ENCODE results near the gene XXYLT1.

The XXYLT1 gene

GRCh38 chr3:195044411-195044810, 226.5 kb downstream of the XXYLT1 start:
- DNase-seq (ENCODE audit: low read depth, low spot score): no peak
- POLR2A ChIA-PET: no interaction called here
- CTCF ChIA-PET: no interaction called here
- no peak overlapping the region for H3K4me3 ChIP-seq (ENCODE audit: low read depth, low read length)
- no peak for TF ChIP-seq CTCF (IDR thresholded peaks at IDR 0.05; ENCODE audit: insufficient read depth, low read length, missing control alignments)

- no peak for TF ChIP-seq CTCF (IDR thresholded peaks at IDR 0.05; ENCODE audit: insufficient read depth, low read length, missing control alignments)
- H3K4me3 ChIP-seq (ENCODE audit: low read depth, low read length): no peak overlapping the region
- DNase-seq (ENCODE audit: low read depth, low spot score): no peak
- ChIA-PET CTCF (no interaction called here), POLR2A (no interaction called here)
Observed at GRCh38 chr3:195043607-195044339, 227.2 kb downstream of the XXYLT1 start.

GRCh38 chr3:195042743-195043606, 228.0 kb downstream of the XXYLT1 start:
- no peak overlapping the region for H3K4me3 ChIP-seq (ENCODE audit: low read depth, low read length)
- no peak for DNase-seq (ENCODE audit: low read depth, low spot score)
- ChIA-PET CTCF (interaction anchor here (0.8 kb wide), 1 partner anchor 212 kb away, joined by 3 read pairs; no protein-coding TSS in a partner anchor), POLR2A (no interaction called here)
- no peak for TF ChIP-seq CTCF (IDR thresholded peaks at IDR 0.05; ENCODE audit: insufficient read depth, low read length, missing control alignments)

GRCh38 chr3:195041871-195042742, 228.9 kb downstream of the XXYLT1 start:
- CTCF ChIA-PET: interaction anchor here (0.7 to 0.8 kb wide), 2 partner anchors 39 to 213 kb away, joined by 3 read pairs; no protein-coding TSS in a partner anchor
- no peak for DNase-seq (ENCODE audit: low read depth, low spot score)
- H3K4me3 ChIP-seq (ENCODE audit: low read depth, low read length): no peak overlapping the region
- POLR2A ChIA-PET: no interaction called here
- no peak for TF ChIP-seq CTCF (IDR thresholded peaks at IDR 0.05; ENCODE audit: insufficient read depth, low read length, missing control alignments)

- POLR2A ChIA-PET: no interaction called here
- TF ChIP-seq CTCF (IDR thresholded peaks at IDR 0.05; ENCODE audit: insufficient read depth, low read length, missing control alignments): no peak
- H3K4me3 ChIP-seq (ENCODE audit: low read depth, low read length): no peak overlapping the region
- CTCF ChIA-PET: no interaction called here
- DNase-seq (ENCODE audit: low read depth, low spot score): no peak
Observed at GRCh38 chr3:195040773-195041520, 230.0 kb downstream of the XXYLT1 start.

Measured in AG04449 (cell line).